HEK293T (cell line): ENCODE results near the gene FTCDNL1.

Experiments
- CTCF ChIA-PET: fragments of 350-600 bp; formaldehyde crosslinking; extraction: SDS; loops from one replicate; lab custom pipeline; 2021; ENCODE audit warnings: antibody characterized with exemption, inconsistent platforms; lab: Yijun Ruan, JAX
- POLR2A ChIA-PET: fragments of 350-600 bp; formaldehyde crosslinking; extraction: SDS; loops from one replicate; lab custom pipeline; 2020; ENCODE audit warnings: antibody characterized with exemption, inconsistent platforms; lab: Yijun Ruan, JAX
- DNase-seq: peaks from one replicate; pipeline ENCODE4 v3.0.0; 2012; ENCODE audit warnings: mixed read lengths; ENCODE audit errors: extremely low spot score
- ARNT ChIP-seq: fragments of 450-650 bp; IDR thresholded peaks from 2 replicates; pipeline ENCODE4 v1.6.1; 2017; ENCODE audit warnings: mild to moderate bottlenecking
- BHLHE40 ChIP-seq: fragments of 450-650 bp; IDR thresholded peaks from 2 replicates; pipeline ENCODE4 v1.6.1; 2016; ENCODE audit warnings: mild to moderate bottlenecking, moderate library complexity, borderline replicate concordance
- CTBP1 ChIP-seq: fragments of 450-650 bp; IDR thresholded peaks from 2 replicates; pipeline ENCODE4 v1.6.1; 2016; ENCODE audit warnings: borderline replicate concordance
- ELF4 ChIP-seq: fragments of 450-650 bp; IDR thresholded peaks from 2 replicates; pipeline ENCODE4 v1.6.1; 2017; ENCODE audit warnings: antibody characterized with exemption
- FOXA1 ChIP-seq: fragments of 450-650 bp; IDR thresholded peaks from 2 replicates; pipeline ENCODE4 v1.6.1; 2016; ENCODE audit warnings: mild to moderate bottlenecking
- FOXK2 ChIP-seq: fragments of 450-650 bp; IDR thresholded peaks from 2 replicates; pipeline ENCODE4 v1.6.1; 2016; ENCODE audit warnings: mild to moderate bottlenecking
- FOXM1 ChIP-seq: fragments of 450-650 bp; IDR thresholded peaks from 2 replicates; pipeline ENCODE4 v1.6.1; 2017; ENCODE audit warnings: mild to moderate bottlenecking, borderline replicate concordance
- HDGF ChIP-seq: fragments of 450-650 bp; IDR thresholded peaks from 2 replicates; pipeline ENCODE4 v1.6.1; 2017; ENCODE audit warnings: antibody characterized with exemption, borderline replicate concordance
- L3MBTL2 ChIP-seq: fragments of 450-650 bp; conservative IDR thresholded peaks from 2 replicates; pipeline ENCODE4 v1.6.1; 2016; ENCODE audit warnings: mild to moderate bottlenecking
- LEF1 ChIP-seq: fragments of 450-650 bp; IDR thresholded peaks from 2 replicates; pipeline ENCODE4 v1.6.1; 2017; ENCODE audit warnings: mild to moderate bottlenecking, borderline replicate concordance
- NFRKB ChIP-seq: fragments of 450-650 bp; IDR thresholded peaks from 2 replicates; pipeline ENCODE4 v1.6.1; 2016; ENCODE audit warnings: mild to moderate bottlenecking, moderate library complexity
- PKNOX1 ChIP-seq: fragments of 450-650 bp; IDR thresholded peaks from 2 replicates; pipeline ENCODE4 v1.6.1; 2016
- SP1 ChIP-seq: fragments of 450-650 bp; IDR thresholded peaks from 2 replicates; pipeline ENCODE4 v1.6.1; 2017
- SUZ12 ChIP-seq: fragments of 450-650 bp; IDR thresholded peaks from 2 replicates; pipeline ENCODE4 v1.6.1; 2016; ENCODE audit warnings: mild to moderate bottlenecking
- TARDBP ChIP-seq: fragments of 450-650 bp; IDR thresholded peaks from 2 replicates; pipeline ENCODE4 v1.6.1; 2016
- ZNF384 ChIP-seq: fragments of 450-650 bp; IDR thresholded peaks from 2 replicates; pipeline ENCODE4 v1.6.1; 2016

FTCDNL1 gene

GRCh38 chr2:199847181-199847864, 3.7 kb downstream of the FTCDNL1 start:
- TF ChIP-seq ARNT (no peak), NFRKB (no peak), LEF1 (no peak), ZNF384 (no peak), HDGF (no peak), CTBP1 (no peak), L3MBTL2 (no peak), FOXM1 (no peak), ELF4 (no peak), PKNOX1 (no peak), FOXK2 (no peak), TARDBP (no peak)
- no peak for DNase-seq
- ChIA-PET CTCF (interaction anchor here (0.5 to 0.7 kb wide), 2 partner anchors 66 to 162 kb away, joined by 4 read pairs; no protein-coding TSS in a partner anchor), POLR2A (no interaction called here)

GRCh38 chr2:199842631-199843395, 8.2 kb downstream of the FTCDNL1 start:
- TF ChIP-seq FOXK2 (no peak), ZNF384 (0 out of 2 replicates have a peak, but pooled peaks have one; percentile 12)
- no peak for DNase-seq
- ChIA-PET POLR2A (no interaction called here), CTCF (no interaction called here)

GRCh38 chr2:199841409-199841808, 9.6 kb downstream of the FTCDNL1 start:
- CTCF ChIA-PET, result no interaction called here
- POLR2A ChIA-PET, result no interaction called here

GRCh38 chr2:199838399-199838798, 12.6 kb downstream of the FTCDNL1 start:
- ChIA-PET POLR2A (no interaction called here), CTCF (no interaction called here)
- DNase-seq, result no peak
- TF ChIP-seq NFRKB (no peak), L3MBTL2 (no peak), ZNF384 (no peak), TARDBP (no peak), ELF4 (no peak), CTBP1 (no peak), HDGF (no peak)

More at GRCh38 chr2:199841409-199841808, 9.6 kb downstream of the FTCDNL1 start:
- no peak for DNase-seq
- no peak for TF ChIP-seq HDGF
- no peak for TF ChIP-seq BHLHE40
- TF ChIP-seq CTBP1, result no peak
- TF ChIP-seq NFRKB, result no peak
- TF ChIP-seq SUZ12, result no peak
- no peak for TF ChIP-seq PKNOX1
- TF ChIP-seq LEF1, result no peak
- TF ChIP-seq FOXM1, result no peak
- TF ChIP-seq FOXA1, result no peak

GRCh38 chr2:199836943-199837342, 14.0 kb downstream of the FTCDNL1 start:
- ChIA-PET POLR2A (no interaction called here), CTCF (no interaction called here)
- no peak for TF ChIP-seq ARNT
- no peak for TF ChIP-seq TARDBP
- TF ChIP-seq L3MBTL2, result no peak
- TF ChIP-seq HDGF, result no peak
- TF ChIP-seq PKNOX1, result no peak
- no peak for TF ChIP-seq FOXK2
- TF ChIP-seq BHLHE40, result no peak
- TF ChIP-seq FOXA1, result no peak
- TF ChIP-seq FOXM1, result no peak
- TF ChIP-seq NFRKB, result no peak
- TF ChIP-seq SP1, result no peak
- TF ChIP-seq LEF1, result no peak
- TF ChIP-seq ELF4, result no peak
- TF ChIP-seq ZNF384, result no peak
- no peak for TF ChIP-seq SUZ12
- no peak for TF ChIP-seq CTBP1
- no peak for DNase-seq

- DNase-seq, result no peak
- POLR2A ChIA-PET, result no interaction called here
- TF ChIP-seq ZNF384 (no peak), FOXM1 (no peak), SUZ12 (no peak), NFRKB (no peak), L3MBTL2 (no peak), ARNT (no peak), LEF1 (no peak), PKNOX1 (no peak), TARDBP (no peak), BHLHE40 (no peak), HDGF (no peak), FOXA1 (no peak)
- CTCF ChIA-PET, result no interaction called here
Measured at GRCh38 chr2:199833525-199833924, 17.5 kb downstream of the FTCDNL1 start.
